ENCODE results near the gene RPH3AL.

The RPH3AL gene

GRCh38 chr17:200586-200985 is 152.0 kb downstream of the RPH3AL start:
- TF ChIP-seq TEAD4 (IDR thresholded peaks at IDR 0.05) (no peak), CEBPB (IDR thresholded peaks at IDR 0.05) (no peak), CREB1 (IDR thresholded peaks at IDR 0.05; ENCODE audit: low read depth) (no peak), TAF1 (IDR thresholded peaks at IDR 0.05; ENCODE audit: low read depth) (no peak), TCF12 (IDR thresholded peaks at IDR 0.05; ENCODE audit: low read depth) (no peak)

- TF ChIP-seq, protein P1, sequence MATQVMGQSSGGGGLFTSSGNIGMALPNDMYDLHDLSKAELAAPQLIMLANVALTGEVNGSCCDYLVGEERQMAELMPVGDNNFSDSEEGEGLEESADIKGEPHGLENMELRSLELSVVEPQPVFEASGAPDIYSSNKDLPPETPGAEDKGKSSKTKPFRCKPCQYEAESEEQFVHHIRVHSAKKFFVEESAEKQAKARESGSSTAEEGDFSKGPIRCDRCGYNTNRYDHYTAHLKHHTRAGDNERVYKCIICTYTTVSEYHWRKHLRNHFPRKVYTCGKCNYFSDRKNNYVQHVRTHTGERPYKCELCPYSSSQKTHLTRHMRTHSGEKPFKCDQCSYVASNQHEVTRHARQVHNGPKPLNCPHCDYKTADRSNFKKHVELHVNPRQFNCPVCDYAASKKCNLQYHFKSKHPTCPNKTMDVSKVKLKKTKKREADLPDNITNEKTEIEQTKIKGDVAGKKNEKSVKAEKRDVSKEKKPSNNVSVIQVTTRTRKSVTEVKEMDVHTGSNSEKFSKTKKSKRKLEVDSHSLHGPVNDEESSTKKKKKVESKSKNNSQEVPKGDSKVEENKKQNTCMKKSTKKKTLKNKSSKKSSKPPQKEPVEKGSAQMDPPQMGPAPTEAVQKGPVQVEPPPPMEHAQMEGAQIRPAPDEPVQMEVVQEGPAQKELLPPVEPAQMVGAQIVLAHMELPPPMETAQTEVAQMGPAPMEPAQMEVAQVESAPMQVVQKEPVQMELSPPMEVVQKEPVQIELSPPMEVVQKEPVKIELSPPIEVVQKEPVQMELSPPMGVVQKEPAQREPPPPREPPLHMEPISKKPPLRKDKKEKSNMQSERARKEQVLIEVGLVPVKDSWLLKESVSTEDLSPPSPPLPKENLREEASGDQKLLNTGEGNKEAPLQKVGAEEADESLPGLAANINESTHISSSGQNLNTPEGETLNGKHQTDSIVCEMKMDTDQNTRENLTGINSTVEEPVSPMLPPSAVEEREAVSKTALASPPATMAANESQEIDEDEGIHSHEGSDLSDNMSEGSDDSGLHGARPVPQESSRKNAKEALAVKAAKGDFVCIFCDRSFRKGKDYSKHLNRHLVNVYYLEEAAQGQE (IDR thresholded peaks at IDR 0.05; ENCODE audit: low read depth) = no peak
- TF ChIP-seq TAF1 (IDR thresholded peaks at IDR 0.05; ENCODE audit: low read depth) = no peak
Observed at GRCh38 chr17:199806-200545, 152.6 kb downstream of the RPH3AL start.

GRCh38 chr17:199191-199604 is 153.4 kb downstream of the RPH3AL start:
- TF ChIP-seq, protein P1 (IDR thresholded peaks at IDR 0.05; ENCODE audit: low read depth) = no peak
- no peak for TF ChIP-seq EP300 (IDR thresholded peaks at IDR 0.05; ENCODE audit: borderline replicate concordance)
- TF ChIP-seq CREB1 (IDR thresholded peaks at IDR 0.05; ENCODE audit: low read depth) = no peak
- TF ChIP-seq NFIC (IDR thresholded peaks at IDR 0.05) = no peak
- TF ChIP-seq EGR1 (IDR thresholded peaks at IDR 0.05) = no peak
- TF ChIP-seq, protein P2, sequence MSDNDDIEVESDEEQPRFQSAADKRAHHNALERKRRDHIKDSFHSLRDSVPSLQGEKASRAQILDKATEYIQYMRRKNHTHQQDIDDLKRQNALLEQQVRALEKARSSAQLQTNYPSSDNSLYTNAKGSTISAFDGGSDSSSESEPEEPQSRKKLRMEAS (IDR thresholded peaks at IDR 0.05) = no peak
- no peak for TF ChIP-seq CEBPB (IDR thresholded peaks at IDR 0.05)
- TF ChIP-seq ZBTB7A (IDR thresholded peaks at IDR 0.05; ENCODE audit: low read depth) = no peak
- TF ChIP-seq USF1 (IDR thresholded peaks at IDR 0.05) = no peak
- no peak for TF ChIP-seq YY1 (IDR thresholded peaks at IDR 0.05; ENCODE audit: low read depth)
- no peak for TF ChIP-seq TAF1 (IDR thresholded peaks at IDR 0.05; ENCODE audit: low read depth)
- TF ChIP-seq FOXM1 (IDR thresholded peaks at IDR 0.05; ENCODE audit: borderline replicate concordance, low read depth) = no peak
- TF ChIP-seq RAD21 (IDR thresholded peaks at IDR 0.05; ENCODE audit: low read depth) = no peak
- TF ChIP-seq TEAD4 (IDR thresholded peaks at IDR 0.05) = no peak
- no peak for TF ChIP-seq TCF12 (IDR thresholded peaks at IDR 0.05; ENCODE audit: low read depth)

DNA sequence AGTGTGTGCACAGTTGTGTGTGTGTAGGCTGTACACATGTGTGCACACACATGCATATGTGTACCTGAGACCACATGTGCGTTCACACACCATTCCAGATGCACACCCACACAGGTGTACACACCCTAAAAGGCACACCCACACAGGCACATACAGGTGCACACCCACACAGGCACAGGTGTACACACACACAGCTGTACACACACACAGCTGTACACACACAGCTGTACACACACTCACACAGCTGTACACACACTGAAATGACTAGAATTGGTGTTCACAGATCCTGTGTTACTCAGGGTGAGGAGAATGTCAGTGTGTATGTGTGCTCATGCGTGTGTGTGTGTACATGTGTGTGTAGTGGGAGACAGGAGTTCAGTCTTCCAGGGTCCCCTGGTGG is 155.3 kb downstream of the RPH3AL start:
- TF ChIP-seq USF1 (IDR thresholded peaks at IDR 0.05) = no peak
- no peak for TF ChIP-seq TEAD4 (IDR thresholded peaks at IDR 0.05)
- TF ChIP-seq NFIC (IDR thresholded peaks at IDR 0.05) = no peak
- no peak for TF ChIP-seq ZBTB7A (IDR thresholded peaks at IDR 0.05; ENCODE audit: low read depth)
- TF ChIP-seq CREB1 (IDR thresholded peaks at IDR 0.05; ENCODE audit: low read depth) = no peak
- TF ChIP-seq YY1 (IDR thresholded peaks at IDR 0.05; ENCODE audit: low read depth) = no peak
- TF ChIP-seq EP300 (IDR thresholded peaks at IDR 0.05; ENCODE audit: borderline replicate concordance) = no peak
- TF ChIP-seq FOXM1 (IDR thresholded peaks at IDR 0.05; ENCODE audit: borderline replicate concordance, low read depth) = no peak
- TF ChIP-seq TAF1 (IDR thresholded peaks at IDR 0.05; ENCODE audit: low read depth) = no peak
- TF ChIP-seq TCF12 (IDR thresholded peaks at IDR 0.05; ENCODE audit: low read depth) = no peak
- TF ChIP-seq, protein P2 (IDR thresholded peaks at IDR 0.05) = no peak
- no peak for TF ChIP-seq EGR1 (IDR thresholded peaks at IDR 0.05)
- TF ChIP-seq, protein P1 (IDR thresholded peaks at IDR 0.05; ENCODE audit: low read depth) = no peak
- no peak for TF ChIP-seq RAD21 (IDR thresholded peaks at IDR 0.05; ENCODE audit: low read depth)
- TF ChIP-seq CEBPB (IDR thresholded peaks at IDR 0.05) = no peak

All from Ishikawa (cell line).